Transverse colon (tissue), 4 donors: ENCODE data around the gene ZNF512B.

Experiments
- CTCF ChIP-seq, 5 experiments: fragments of 200-600 bp in 3 of 5; fragments of 450-650 bp in 2 of 5; sonication (generic) in 3 of 5; IDR thresholded peaks; 1 replicate in 2 of 5; 2 replicates in 3 of 5; pipeline ENCODE4 v1.5.1; 2016 to 2017; ENCODE audit warnings: antibody characterized with exemption in 5 of 5, inconsistent platforms in 3 of 5, mild to moderate bottlenecking in 2 of 5, moderate library complexity in 1 of 5
- EP300 ChIP-seq: sonication (generic); formaldehyde crosslinking; IDR thresholded peaks from one replicate; pipeline ENCODE4 v1.6.1; 2017; ENCODE audit warnings: antibody characterized with exemption, low read depth
- POLR2A ChIP-seq: fragments of 450-650 bp; IDR thresholded peaks from one replicate; pipeline ENCODE4 v1.6.1; 2016; ENCODE audit warnings: antibody characterized with exemption, mild to moderate bottlenecking, moderate library complexity
- POLR2AphosphoS5 ChIP-seq, 3 donors: sonication (generic); formaldehyde crosslinking; IDR thresholded peaks; one replicate each; pipeline ENCODE4 v1.6.1; 2016; ENCODE audit warnings: antibody characterized with exemption in 3 of 3

GRCh38 chr20:64009811-64010387, 40.2 kb upstream of the ZNF512B start:
- TF ChIP-seq CTCF (IDR thresholded peaks at IDR 0.05) (no peak), POLR2A (no peak), POLR2AphosphoS5 (IDR thresholded peaks at IDR 0.05) (no peak), EP300 (no peak)
